HepG2 (cell line): ENCODE data around the gene UBA6. TPM values are rescaled to one million over a fixed set of nuclear protein-coding genes. Genes with fewer than 3 reads are reported as not detected.

ENCODE experiments used
- ATAC-seq: fragments of 200-7000 bp; cut with Tn5 transposase; 3 replicates; pipeline ENCODE4 v1.9.1; 2020; ENCODE audit warnings: mild to moderate bottlenecking, moderate library complexity
- BruUV-seq: library from RNA; stranded (reverse); fragments of 400-500 nt; replicated peaks from 2 replicates; lab custom pipeline; 2021; lab: Mats Ljungman, UMichigan
- CTCF ChIA-PET: fragments of 300-600 bp; formaldehyde crosslinking; extraction: SDS; loops from one replicate; lab custom pipeline; 2021; ENCODE audit warnings: low total read pairs, inconsistent platforms, low intra/inter-chr PET ratio; lab: Yijun Ruan, JAX
- POLR2A ChIA-PET: fragments of 350-600 bp; sonication (Branson Sonifier 250); formaldehyde crosslinking; loops from one replicate; lab custom pipeline; 2020; ENCODE audit warnings: antibody characterized with exemption, inconsistent platforms; lab: Yijun Ruan, JAX
- DNase-seq: peaks from one replicate; pipeline ENCODE4 v3.0.0-alpha.2; 2015; ENCODE audit warnings: low spot score
- FAIRE-seq: peaks from 3 replicates; lab custom pipeline; 2011; peaks lifted over from hg19 to GRCh38; lab: Jason Lieb, UNC
- H2AFZ ChIP-seq: one replicate; pipeline ENCODE4 v1.6.1; 2011; ENCODE audit warnings: low read length, inconsistent platforms
- H3K27ac ChIP-seq: fragments of 300-600 bp; 3 replicates; pipeline ENCODE4 v1.8.0; 2011; ENCODE audit warnings: mixed run types, mild to moderate bottlenecking, mixed read lengths, low read length, inconsistent platforms; ENCODE audit not compliant: insufficient read depth; ENCODE audit errors: extremely low read length
- H3K27me3 ChIP-seq, 2 experiments: fragments of 200-600 bp in 1 of 2; 2 replicates in 1 of 2; 3 replicates in 1 of 2; pipeline versions ENCODE4 v1.6.0 to v1.8.0; 2011; ENCODE audit warnings: low read length in 2 of 2, mild to moderate bottlenecking in 2 of 2, moderate library complexity in 2 of 2, inconsistent platforms in 1 of 2; ENCODE audit not compliant: insufficient read depth in 2 of 2, control insufficient read depth in 1 of 2
- H3K36me3 ChIP-seq, 2 experiments: fragments of 200-600 bp in 1 of 2; replicated peaks in 1 of 2; 2 replicates in 1 of 2; 3 replicates in 1 of 2; pipeline versions ENCODE4 v1.5.1 to v1.8.0; 2011; ENCODE audit warnings: low read length in 2 of 2, inconsistent platforms in 1 of 2; ENCODE audit not compliant: insufficient read depth in 2 of 2, control insufficient read depth in 1 of 2
- H3K4me1 ChIP-seq: 2 replicates; pipeline ENCODE4 v1.5.1; 2012; ENCODE audit warnings: low read length, inconsistent platforms; ENCODE audit not compliant: insufficient read depth
- H3K4me2 ChIP-seq: 2 replicates; pipeline ENCODE4 v1.6.0; 2011; ENCODE audit warnings: low read depth, low read length, inconsistent platforms
- H3K4me3 ChIP-seq, 3 experiments: fragments of 200-600 bp in 1 of 3; sonication (generic), shearing (Covaris generic) in 1 of 3; replicated peaks in 1 of 3; 2 replicates each; pipeline ENCODE4 v1.5.1; 2011 to 2016; ENCODE audit warnings: low read length in 3 of 3, inconsistent platforms in 2 of 3, low read depth in 2 of 3, mild to moderate bottlenecking in 2 of 3, control low read depth in 1 of 3, mixed read lengths in 1 of 3; ENCODE audit not compliant: insufficient read depth in 1 of 3
- H3K79me2 ChIP-seq: one replicate; pipeline ENCODE4 v1.6.1; 2011; ENCODE audit warnings: low read length, inconsistent platforms; ENCODE audit not compliant: insufficient read depth
- H3K9ac ChIP-seq: 2 replicates; pipeline ENCODE4 v1.6.0; 2011; ENCODE audit warnings: mild to moderate bottlenecking, low read depth, low read length, inconsistent platforms; ENCODE audit not compliant: insufficient read depth
- H3K9me3 ChIP-seq: 2 replicates; pipeline ENCODE4 v1.5.1; 2012; ENCODE audit warnings: mild to moderate bottlenecking, low read length
- H4K20me1 ChIP-seq: 2 replicates; pipeline ENCODE4 v1.6.0; 2011; ENCODE audit warnings: inconsistent platforms, mild to moderate bottlenecking, low read length, moderate library complexity; ENCODE audit not compliant: insufficient read depth
- ISL2 ChIP-seq: sonication (generic); formaldehyde crosslinking; IDR thresholded peaks from 2 replicates; pipeline ENCODE4 v1.5.0; 2020; ENCODE audit warnings: missing genetic modification reagents
- ZBTB20 ChIP-seq: sonication (generic); formaldehyde crosslinking; IDR thresholded peaks from 2 replicates; pipeline ENCODE4 v1.8.1; 2023; ENCODE audit warnings: missing genetic modification reagents, low read depth, mild to moderate bottlenecking, borderline replicate concordance
- ZNF33B ChIP-seq: sonication (generic); formaldehyde crosslinking; IDR thresholded peaks from 2 replicates; pipeline ENCODE4 v1.5.1; 2020; ENCODE audit warnings: mild to moderate bottlenecking, missing genetic modification reagents
- ZNF772 ChIP-seq: sonication (generic); formaldehyde crosslinking; IDR thresholded peaks from 2 replicates; pipeline ENCODE4 v1.5.0; 2020; ENCODE audit warnings: mild to moderate bottlenecking, missing genetic modification reagents
- WGBS: methylation state at CpG from one replicate; pipeline ENCODE4 v1.1.6; 2017; ENCODE audit warnings: low lambda C conversion rate; 5-methylcytosine and 5-hydroxymethylcytosine counted together
- in situ Hi-C: cut with HindIII; loops from 2 replicates; pipeline ENCODE4 v1.10.0; 2017; ENCODE audit warnings: low pct_unique_long_range_greater_than_20kb; ENCODE audit not compliant: extremely low pct_ligation_motif_present
- intact Hi-C: fragments of 100-400 bp; cut with micrococcal nuclease; formaldehyde crosslinking; loops from one replicate; pipeline ENCODE4 v1.10.0; 2022; ENCODE audit not compliant: unreplicated experiment
- polyA plus RNA-seq, 8 experiments: library from polyadenylated mRNA; depleted of rRNA in 3 of 8; stranded (reverse) in 7 of 8; unstranded in 1 of 8; fragments of >200 nt; fragmentation: Illumina TruSeq in 4 of 8; extraction: Trizol in 4 of 8; gene quantifications; 2 replicates each; pipeline versions ENCODE4 v1.2.1 to v1.2.3, GENCODE V29; 2011 to 2016; ENCODE audit warnings: low read depth in 4 of 8, missing spikeins in 1 of 8, mixed read lengths in 1 of 8; ENCODE audit not compliant: insufficient read depth in 1 of 8
- total RNA-seq, 5 experiments: library from RNA; depleted of rRNA; stranded (reverse); fragments of >200 nt; fragmentation: Illumina TruSeq; extraction: Trizol; gene quantifications; 2 replicates each; pipeline ENCODE4 v1.2.3, GENCODE V29; 2016; ENCODE audit warnings: low read depth in 1 of 5
- TF ChIP-seq, protein P1 (sequence below): sonication (generic); formaldehyde crosslinking; IDR thresholded peaks from 2 replicates; pipeline ENCODE4 v1.5.0; 2020; ENCODE audit warnings: missing genetic modification reagents, mild to moderate bottlenecking, borderline replicate concordance
- TF ChIP-seq, protein P2 (sequence below): IDR thresholded peaks from 2 replicates; pipeline ENCODE4 v1.6.1; 2016; ENCODE audit warnings: missing compliant biosample characterization, missing genetic modification reagents, borderline replicate concordance

The UBA6 gene
- total and polyA plus RNA-seq, 2 of the 13 experiments (the other 11 are each of a cell fraction or from before 2014, with no cell fraction given), result 33.3 to 75.4 TPM

DNA sequence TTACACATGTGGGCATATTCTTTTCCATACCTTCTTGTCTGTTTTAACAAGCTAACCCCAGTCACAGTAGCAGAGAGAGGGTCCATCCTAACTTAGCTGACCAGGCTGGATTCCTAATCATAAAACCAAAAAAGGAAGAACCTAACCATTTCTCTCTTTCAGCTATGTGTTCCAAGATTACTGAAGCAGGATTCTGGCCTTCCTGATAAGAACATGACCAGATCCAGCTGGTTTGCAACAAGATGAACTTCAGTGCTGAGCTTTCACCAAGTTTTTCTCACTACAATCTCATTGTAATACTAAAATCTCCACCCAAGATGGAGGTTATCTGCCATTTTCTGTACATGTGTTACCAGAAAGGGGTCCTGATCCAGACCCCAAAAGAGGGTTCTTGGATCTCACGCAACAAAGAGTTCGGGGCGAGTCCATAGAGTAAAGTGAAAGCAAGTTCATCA is 20.4 kb upstream of the UBA6 start:
- Histone ChIP-seq H3K27me3 (no peaks in the 10 kb centered on the region), H3K9me3 (no peaks in the 10 kb centered on the region), H3K4me1 (no peaks in the 10 kb centered on the region), H3K79me2 (no peaks in the 10 kb centered on the region), H3K9ac (no peak overlapping the region), H3K36me3 (peaks cover 5 to 17% of the 10 kb centered on the region in 2 experiments; a peak in 3 of 5 replicates), H4K20me1 (no peaks in the 10 kb centered on the region), H3K4me2 (no peak overlapping the region), H2AFZ (no peak overlapping the region), H3K4me3 (no peak overlapping the region), H3K27ac (no peak overlapping the region)
- no TSS peak for BruUV-seq
- FAIRE-seq (no peak), DNase-seq (no peak), ATAC-seq (no peak)
- in situ Hi-C loops (no loop called here), intact Hi-C loops (no loop called here)
- WGBS, result 100% methylated on average over 3 of the region's 3 CpGs
- TF ChIP-seq ZBTB20 (CRISPR knock-in tag) (no peak), ISL2 (CRISPR knock-in tag) (no peak), ZNF33B (CRISPR knock-in tag) (no peak), ZNF772 (no peak)
- TF ChIP-seq, protein P1, sequence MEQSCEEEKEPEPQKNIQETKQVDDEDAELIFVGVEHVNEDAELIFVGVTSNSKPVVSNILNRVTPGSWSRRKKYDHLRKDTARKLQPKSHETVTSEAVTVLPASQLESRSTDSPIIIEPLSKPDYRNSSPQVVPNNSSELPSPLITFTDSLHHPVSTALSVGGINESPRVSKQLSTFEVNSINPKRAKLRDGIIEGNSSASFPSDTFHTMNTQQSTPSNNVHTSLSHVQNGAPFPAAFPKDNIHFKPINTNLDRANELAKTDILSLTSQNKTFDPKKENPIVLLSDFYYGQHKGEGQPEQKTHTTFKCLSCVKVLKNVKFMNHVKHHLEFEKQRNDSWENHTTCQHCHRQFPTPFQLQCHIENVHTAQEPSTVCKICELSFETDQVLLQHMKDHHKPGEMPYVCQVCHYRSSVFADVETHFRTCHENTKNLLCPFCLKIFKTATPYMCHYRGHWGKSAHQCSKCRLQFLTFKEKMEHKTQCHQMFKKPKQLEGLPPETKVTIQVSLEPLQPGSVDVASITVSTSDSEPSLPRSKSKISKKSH, result no peak
- TF ChIP-seq, protein P2, sequence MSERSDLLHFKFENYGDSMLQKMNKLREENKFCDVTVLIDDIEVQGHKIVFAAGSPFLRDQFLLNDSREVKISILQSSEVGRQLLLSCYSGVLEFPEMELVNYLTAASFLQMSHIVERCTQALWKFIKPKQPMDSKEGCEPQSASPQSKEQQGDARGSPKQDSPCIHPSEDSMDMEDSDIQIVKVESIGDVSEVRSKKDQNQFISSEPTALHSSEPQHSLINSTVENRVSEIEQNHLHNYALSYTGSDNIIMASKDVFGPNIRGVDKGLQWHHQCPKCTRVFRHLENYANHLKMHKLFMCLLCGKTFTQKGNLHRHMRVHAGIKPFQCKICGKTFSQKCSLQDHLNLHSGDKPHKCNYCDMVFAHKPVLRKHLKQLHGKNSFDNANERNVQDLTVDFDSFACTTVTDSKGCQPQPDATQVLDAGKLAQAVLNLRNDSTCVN (CRISPR knock-in tag), result no peak
- ChIA-PET POLR2A (no interaction called here), CTCF (no interaction called here)
